ENCODE measurements around the gene PTPMT1.
A peak's percentile ranks its signal among the peaks of the same experiment; 100 is the strongest.

The PTPMT1 gene

DNA sequence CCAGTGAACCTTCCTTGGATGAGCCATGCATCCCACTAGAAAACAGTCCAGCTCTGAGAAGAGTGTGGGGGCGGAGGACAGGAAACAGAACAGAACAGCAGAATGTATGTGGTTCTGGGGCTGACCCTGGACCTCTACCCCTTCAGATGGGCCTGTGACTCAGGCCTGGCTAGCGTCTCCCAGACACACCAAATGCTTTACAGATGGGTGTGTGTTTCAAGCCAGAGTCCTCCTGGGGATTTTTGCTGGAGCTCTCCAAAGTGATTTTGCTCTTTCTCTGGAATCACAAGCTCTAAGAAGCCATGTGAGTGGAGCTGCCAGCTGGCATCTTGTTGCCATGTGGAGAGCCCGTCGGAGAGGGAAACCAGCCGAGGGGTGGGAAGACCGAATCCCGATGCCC, 42.0 kb downstream of the PTPMT1 start:
- no peak for DNase-seq (ENCODE audit: low spot score)

DNA sequence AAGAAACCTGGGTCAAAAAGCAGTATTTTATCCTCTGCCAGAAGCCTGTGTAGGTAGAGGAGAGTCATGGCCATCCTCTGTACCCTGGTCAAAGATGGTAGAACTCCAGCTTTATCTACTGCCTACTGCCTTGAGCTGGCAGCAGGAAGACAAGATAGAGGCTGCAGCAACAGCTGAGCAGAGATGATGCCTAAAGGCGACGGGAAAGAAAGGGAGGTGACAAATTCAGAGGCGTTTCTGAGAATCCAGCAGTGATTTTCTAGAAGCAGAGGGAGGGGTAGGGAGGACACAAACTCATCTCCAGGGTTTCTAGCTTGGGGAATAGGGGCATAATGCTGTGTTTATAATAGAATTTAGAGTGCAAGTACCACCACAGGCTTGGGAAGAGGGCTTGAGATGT, 44.3 kb downstream of the PTPMT1 start:
- DNase-seq (ENCODE audit: low spot score), result no peak

DNA sequence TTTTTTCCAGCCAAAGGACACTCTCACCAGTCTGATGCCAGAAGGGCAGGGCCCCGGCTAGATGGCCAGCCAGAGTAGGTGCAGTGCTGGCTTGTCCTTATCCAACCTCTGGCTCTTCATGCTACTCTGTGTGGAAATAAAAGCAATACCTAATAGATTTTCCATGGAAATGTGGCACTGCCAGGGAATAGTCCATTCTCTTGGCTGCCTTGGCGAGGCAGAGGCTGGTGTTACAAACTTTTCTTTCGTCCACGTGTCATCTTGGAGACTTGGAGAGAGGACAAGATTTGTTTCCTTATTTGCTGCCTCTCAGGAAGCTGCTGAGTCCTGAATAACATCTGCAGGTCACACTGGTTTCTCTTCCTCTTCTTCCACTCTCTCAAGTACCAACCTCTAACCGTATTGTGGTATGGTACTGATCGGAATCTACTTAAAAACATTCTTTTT, 46.0 kb downstream of the PTPMT1 start:
- DNase-seq (ENCODE audit: low spot score), result peak; percentile 72

DNA sequence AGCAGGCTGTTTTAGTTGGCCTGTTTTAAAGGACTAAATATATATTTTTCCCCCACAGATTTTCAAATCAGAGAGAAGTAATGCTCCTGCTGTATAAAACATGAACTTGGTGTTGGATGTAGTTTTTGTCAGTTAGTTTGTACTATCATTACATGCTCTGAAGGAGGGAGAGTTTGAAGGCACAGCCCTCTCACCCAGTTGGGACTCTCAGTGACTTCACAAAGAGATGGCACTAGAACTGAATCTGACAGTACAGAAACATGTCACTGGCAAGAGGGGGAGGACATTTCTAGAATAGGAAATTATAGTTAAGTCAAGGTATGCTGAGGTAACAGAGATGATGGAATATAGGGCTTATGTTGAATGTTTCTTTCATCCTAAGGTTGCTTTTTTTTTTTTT, 49.9 kb downstream of the PTPMT1 start:
- DNase-seq (ENCODE audit: low spot score), result no peak

DNA sequence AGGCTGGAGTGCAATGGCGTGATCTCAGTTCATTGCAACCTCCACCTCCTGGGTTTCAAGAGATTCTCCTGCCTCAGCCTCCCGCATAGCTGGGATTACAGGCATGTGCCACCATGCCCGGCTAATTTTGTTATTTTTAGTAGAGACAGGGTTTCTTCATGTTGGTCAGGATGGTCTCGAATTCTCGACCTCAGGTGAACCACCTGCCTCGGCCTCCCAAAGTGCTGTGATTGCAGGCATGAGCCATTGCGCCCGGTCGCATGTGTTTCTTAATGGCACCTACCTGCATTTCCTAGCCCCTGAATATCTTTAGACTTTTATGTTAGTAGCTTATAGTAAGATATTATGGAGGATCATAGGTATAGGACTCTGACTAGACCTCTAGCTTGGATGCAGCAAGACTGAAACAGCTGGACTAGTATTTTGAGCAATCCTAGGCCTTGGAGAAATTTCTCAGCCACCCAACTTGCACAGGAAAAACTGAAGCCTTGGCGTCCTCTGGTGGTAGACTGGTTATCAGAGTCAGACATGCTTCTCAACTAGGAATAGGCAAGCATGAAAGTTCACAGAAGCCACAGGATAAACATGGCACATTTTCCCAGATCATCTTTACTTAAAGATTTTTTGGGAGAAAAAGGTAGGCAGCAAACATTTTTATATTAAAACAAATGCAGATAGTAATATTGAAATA, 51.5 kb downstream of the PTPMT1 start:
- DNase-seq (ENCODE audit: low spot score), result peak; percentile 54

DNA sequence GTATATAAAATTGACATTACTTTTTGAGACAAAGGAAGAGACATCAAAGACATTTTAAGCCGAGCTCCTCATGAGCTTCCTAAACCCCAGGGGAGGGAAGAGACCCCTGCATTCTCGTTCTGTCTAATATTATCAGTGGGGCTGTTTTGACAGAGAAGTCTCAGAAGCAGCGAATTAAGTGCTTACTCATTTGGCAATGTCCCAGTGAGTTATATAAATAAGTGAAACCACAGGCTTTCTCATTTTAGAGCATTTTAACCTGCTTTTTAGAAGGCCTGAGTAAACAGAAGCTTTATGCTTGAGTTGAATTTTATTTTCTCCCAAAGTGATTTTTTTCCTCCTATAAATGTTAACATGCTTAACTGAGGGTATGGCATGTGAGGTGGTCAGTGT, 52.0 kb downstream of the PTPMT1 start:
- DNase-seq (ENCODE audit: low spot score), result no peak

DNA sequence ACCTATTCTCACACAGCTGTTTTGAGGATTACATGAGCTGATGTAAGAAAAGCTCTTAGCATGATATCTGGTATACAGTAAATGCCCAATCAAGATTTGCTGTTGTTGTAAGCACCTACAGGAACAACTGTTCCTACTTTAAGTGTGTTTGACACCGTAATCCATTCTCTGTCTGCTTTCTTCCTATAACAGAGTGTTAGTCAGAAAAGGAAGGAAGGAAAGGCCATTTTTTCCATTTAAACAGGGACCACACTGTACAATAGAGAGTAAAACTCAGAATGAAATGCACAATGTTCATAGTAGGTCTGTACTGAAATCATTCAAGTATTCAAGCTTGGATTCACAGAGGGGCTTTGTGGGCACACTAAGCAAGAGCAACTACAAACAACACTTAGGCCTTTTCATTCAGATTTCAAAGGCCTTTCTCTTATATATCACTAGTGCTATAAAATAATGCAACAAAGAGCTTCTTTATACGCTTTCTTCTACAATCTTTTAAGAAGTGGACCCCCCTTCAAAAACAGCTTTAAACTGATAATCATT, 55.5 kb downstream of the PTPMT1 start:
- no peak for DNase-seq (ENCODE audit: low spot score)
